ENCODE measurements around the gene ZNF287. TPM values are rescaled to one million over a fixed set of nuclear protein-coding genes. Genes with fewer than 3 reads are reported as not detected.

Gene ZNF287
- total and polyA plus RNA-seq, 9 of the 15 experiments (the other 6 are each of a cell fraction or from before 2014, with no cell fraction given): 0.01 to 0.27 (median 0.18) TPM; not detected in 2

DNA sequence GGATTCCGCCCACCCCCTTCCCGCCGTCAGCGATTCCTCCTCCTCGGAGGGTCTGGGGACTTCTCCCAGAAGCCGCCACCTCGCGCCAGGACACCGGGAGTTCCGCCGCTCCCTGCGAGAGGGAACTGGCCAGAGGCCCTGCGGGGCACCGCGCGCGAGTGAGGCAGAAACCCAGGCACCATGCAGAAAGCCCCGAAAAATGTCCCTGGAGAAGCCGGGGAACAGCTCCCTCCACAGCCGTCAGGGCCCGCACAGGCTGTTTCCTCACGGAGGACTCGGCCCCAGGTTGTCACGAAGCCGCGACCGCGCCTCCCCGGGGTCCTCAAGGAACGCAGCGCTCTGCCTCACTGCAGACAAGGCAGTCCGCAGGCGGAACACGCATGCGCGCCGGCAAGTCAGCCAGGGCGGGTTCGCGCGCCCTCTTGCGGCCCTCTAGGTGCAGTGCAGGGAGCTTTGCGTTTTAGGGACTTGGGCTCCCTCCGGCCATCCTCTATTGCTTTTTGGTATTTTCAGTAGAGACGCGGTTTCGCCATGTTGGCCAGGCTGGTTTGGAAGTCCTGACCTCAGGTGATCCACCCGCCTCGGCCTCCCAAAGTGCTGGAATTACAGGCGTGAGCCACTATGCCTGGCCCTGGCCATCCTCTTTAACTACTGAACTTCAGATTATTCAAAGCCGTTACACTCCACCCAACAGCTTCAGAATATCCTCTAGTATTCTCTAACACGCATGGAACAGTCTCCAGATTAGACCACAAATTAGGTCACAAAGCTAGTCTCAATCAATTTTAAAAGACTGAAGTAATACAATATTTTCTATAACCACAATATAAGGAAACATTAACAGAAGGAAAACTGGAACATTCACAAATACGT lies 20.3 kb upstream of the ZNF287 start (continued):
- TF ChIP-seq FOSL1 (tag; conservative IDR thresholded peaks at IDR 0.05) (no peak), ETS2 (tag; IDR thresholded peaks at IDR 0.05; ENCODE audit: borderline replicate concordance, poor library complexity, severe bottlenecking) (no peak), EP300 (IDR thresholded peaks at IDR 0.05; ENCODE audit: low read length) (no peak), CBFA2T3 (IDR thresholded peaks at IDR 0.05) (no peak), KLF6 (CRISPR knock-in tag; IDR thresholded peaks at IDR 0.05; ENCODE audit: borderline replicate concordance) (no peak), L3MBTL2 (IDR thresholded peaks at IDR 0.05) (peak; percentile 70), ZNF445 (CRISPR knock-in tag; IDR thresholded peaks at IDR 0.05; ENCODE audit: low read depth) (no peak), LEF1 (IDR thresholded peaks at IDR 0.05) (no peak)

DNA sequence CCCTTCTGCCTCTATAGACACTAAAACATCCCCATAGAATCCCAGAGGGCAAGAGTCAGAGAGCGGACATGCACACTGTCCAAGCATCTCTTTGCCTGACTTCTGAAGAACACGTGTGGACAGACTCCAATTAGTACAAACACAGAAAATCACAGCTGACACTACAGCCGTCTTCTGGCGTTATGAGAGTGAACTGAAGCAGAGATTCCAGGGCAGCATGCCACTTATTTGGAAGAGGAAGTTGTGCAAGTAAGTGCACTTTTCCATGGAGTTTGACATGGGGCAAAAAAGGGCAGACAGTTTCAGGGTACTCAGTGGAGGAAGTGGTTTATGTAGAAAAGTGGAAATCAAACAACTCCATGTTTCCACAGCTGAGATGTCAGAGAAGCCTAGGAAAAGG lies 16.8 kb upstream of the ZNF287 start:
- ChIA-PET POLR2A (interaction anchor here (0.5 kb wide), 1 partner anchor 204 kb away, joined by 3 read pairs; no protein-coding TSS in a partner anchor), CTCF (ENCODE audit: low intra/inter-chr PET ratio) (no interaction called here)
- Histone ChIP-seq H3K9me1 (ENCODE audit: control insufficient read depth, insufficient read depth, low read length) (no peaks in the 10 kb centered on the region), H3K36me3 (ENCODE audit: control insufficient read depth, insufficient read depth, low read length) (no peaks in the 10 kb centered on the region), H3K4me2 (ENCODE audit: insufficient read depth, low read length) (no peak overlapping the region), H3K27me3 (ENCODE audit: control insufficient read depth in 2 of 2, insufficient read depth in 2 of 2, low read length in 2 of 2) (no peaks in the 10 kb centered on the region), H3K4me1 (replicated peaks in 1 of 2; ENCODE audit: control insufficient read depth in 2 of 2, insufficient read depth in 2 of 2, low read length in 2 of 2) (peaks cover 0 to 13% of the 10 kb centered on the region in 2 experiments; a peak in 4 of 5 replicates), H3K9ac (ENCODE audit: insufficient read depth in 1 of 2, low read depth in 2 of 2, low read length in 2 of 2) (no peak overlapping the region), H3K79me2 (ENCODE audit: control insufficient read depth, insufficient read depth, low read length) (no peaks in the 10 kb centered on the region), H4K20me1 (replicated peaks; ENCODE audit: control insufficient read depth, insufficient read depth, low read length) (no peaks in the 10 kb centered on the region), H3K4me3 (no peak overlapping the region), H3K9me3 (replicated peaks; ENCODE audit: control insufficient read depth, insufficient read depth, low read depth, low read length) (no peaks in the 10 kb centered on the region; the same call in 1 of the 2 replicates), H3K27ac (ENCODE audit: extremely low read depth, low read depth, low read length) (no peak overlapping the region), H2AFZ (ENCODE audit: low read depth, low read length) (no peak overlapping the region)
- no TSS peak for BruUV-seq (replicated peaks)
- 2% methylated on average over 4 of the region's 4 CpGs for WGBS (ENCODE audit: insufficient coverage, low coverage, missing lambda C conversion rate)
- FAIRE-seq (no peak), DNase-seq (ENCODE audit: extremely low read depth in 1 of 4, low spot score in 3 of 4) (no peak), ATAC-seq (no peak)
- in situ Hi-C loops (cut with MboI): loop anchor here (25.0 kb wide), 1 partner anchor 1852 kb away; no protein-coding TSS in a partner anchor
- intact Hi-C loops (cut with micrococcal nuclease): no loop called here
- TF ChIP-seq PBX2 (CRISPR knock-in tag; IDR thresholded peaks at IDR 0.05; ENCODE audit: low read depth) (no peak), PBX2 (tag; conservative IDR thresholded peaks at IDR 0.05; ENCODE audit: low read depth) (no peak), HDGF (IDR thresholded peaks at IDR 0.05) (no peak), RFX1 (IDR thresholded peaks at IDR 0.05) (no peak), ZNF134 (CRISPR knock-in tag; conservative IDR thresholded peaks at IDR 0.05) (no peak), GATA2 (CRISPR knock-in tag; IDR thresholded peaks at IDR 0.05) (no peak), RB1 (IDR thresholded peaks at IDR 0.05; ENCODE audit: low read depth) (no peak), HDAC1 (IDR thresholded peaks at IDR 0.05) (no peak), ZNF224 (CRISPR knock-in tag; IDR thresholded peaks at IDR 0.05) (no peak), GTF2B (IDR thresholded peaks at IDR 0.05; ENCODE audit: extremely low read depth, insufficient read length) (no peak), POLR2AphosphoS5 (IDR thresholded peaks at IDR 0.05; ENCODE audit: control insufficient read depth, insufficient read depth, low read depth, low read length) (no peak), TSC22D4 (tag; IDR thresholded peaks at IDR 0.05) (no peak)

Measured in K562 (cell line).